ENCODE results near the gene GATAD2A. TPM values are rescaled to one million over a fixed set of nuclear protein-coding genes. Genes with fewer than 3 reads are reported as not detected.

Gene GATAD2A
- polyA plus RNA-seq, 1 experiment, result 24.2 TPM

GRCh38 chr19:19490214-19490968 lies 84.9 kb downstream of the GATAD2A start:
- no peaks in the 10 kb centered on the region for H3K27me3 ChIP-seq (ENCODE audit: control insufficient read depth, insufficient read depth, low read length)
- CTCF ChIA-PET, result interaction anchor here (0.6 to 12.3 kb wide), 37 partner anchors 9 to 344 kb away, joined by 3 to 189 read pairs (median 4); partner anchors contain the start of gene GATAD2A
- no peak overlapping the region for H3K4me3 ChIP-seq (ENCODE audit: low read depth, low read length)
- peak; percentile 39 for DNase-seq (ENCODE audit: low read depth)
- TF ChIP-seq CTCF (IDR thresholded peaks at IDR 0.05; ENCODE audit: insufficient read depth, low read depth, low read length), result peak; percentile 83
- POLR2A ChIA-PET, result interaction anchor here (1.1 kb wide), 1 partner anchor 125 kb away, joined by 5 read pairs; no protein-coding TSS in a partner anchor
- peaks cover 15% of the 10 kb centered on the region for H3K36me3 ChIP-seq (ENCODE audit: control insufficient read depth, insufficient read depth, low read length)

DNA sequence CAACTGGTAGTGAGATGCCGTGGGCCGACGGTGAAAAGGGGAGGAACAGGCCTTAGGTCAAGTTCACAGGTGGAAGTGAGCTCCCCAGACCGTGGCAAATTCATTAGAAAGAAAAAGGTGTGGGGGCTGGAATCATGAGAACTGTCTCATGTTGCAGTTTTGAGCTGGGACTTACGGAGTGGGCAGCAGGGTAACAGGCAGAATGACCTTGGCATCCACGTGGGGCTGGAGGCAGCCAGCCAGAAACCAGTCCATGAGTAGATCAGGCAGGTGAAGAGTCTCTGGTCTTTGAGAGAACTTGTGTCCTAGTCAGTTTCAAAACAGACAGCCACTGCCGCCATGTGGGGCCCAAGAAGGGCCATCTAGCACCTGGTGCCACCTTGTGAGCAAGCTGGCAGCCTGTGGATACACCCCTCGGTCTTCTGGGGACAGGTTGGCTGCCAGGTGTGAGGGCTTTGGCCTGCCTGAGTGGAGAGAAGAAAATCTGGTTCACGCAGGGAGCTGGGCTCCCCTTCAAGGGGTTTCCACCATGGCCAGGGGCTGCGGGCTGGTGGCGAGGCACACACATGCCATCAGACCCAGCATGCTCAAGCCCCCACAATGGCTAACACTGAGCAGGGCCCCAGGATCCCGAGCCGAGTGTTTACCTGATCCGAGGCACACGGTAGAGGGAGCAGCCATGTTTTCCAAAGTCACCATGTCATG lies 86.0 kb downstream of the GATAD2A start:
- no peak overlapping the region for H3K4me3 ChIP-seq (ENCODE audit: low read depth, low read length)
- H3K36me3 ChIP-seq (ENCODE audit: control insufficient read depth, insufficient read depth, low read length), result peaks cover 25% of the 10 kb centered on the region
- ChIA-PET CTCF (interaction anchor here (0.6 to 12.3 kb wide), 20 partner anchors 8 to 345 kb away, joined by 3 to 189 read pairs (median 7); no protein-coding TSS in a partner anchor), POLR2A (no interaction called here)
- H3K27me3 ChIP-seq (ENCODE audit: control insufficient read depth, insufficient read depth, low read length), result no peaks in the 10 kb centered on the region
- DNase-seq (ENCODE audit: low read depth), result no peak
- TF ChIP-seq CTCF (IDR thresholded peaks at IDR 0.05; ENCODE audit: insufficient read depth, low read depth, low read length), result no peak

DNA sequence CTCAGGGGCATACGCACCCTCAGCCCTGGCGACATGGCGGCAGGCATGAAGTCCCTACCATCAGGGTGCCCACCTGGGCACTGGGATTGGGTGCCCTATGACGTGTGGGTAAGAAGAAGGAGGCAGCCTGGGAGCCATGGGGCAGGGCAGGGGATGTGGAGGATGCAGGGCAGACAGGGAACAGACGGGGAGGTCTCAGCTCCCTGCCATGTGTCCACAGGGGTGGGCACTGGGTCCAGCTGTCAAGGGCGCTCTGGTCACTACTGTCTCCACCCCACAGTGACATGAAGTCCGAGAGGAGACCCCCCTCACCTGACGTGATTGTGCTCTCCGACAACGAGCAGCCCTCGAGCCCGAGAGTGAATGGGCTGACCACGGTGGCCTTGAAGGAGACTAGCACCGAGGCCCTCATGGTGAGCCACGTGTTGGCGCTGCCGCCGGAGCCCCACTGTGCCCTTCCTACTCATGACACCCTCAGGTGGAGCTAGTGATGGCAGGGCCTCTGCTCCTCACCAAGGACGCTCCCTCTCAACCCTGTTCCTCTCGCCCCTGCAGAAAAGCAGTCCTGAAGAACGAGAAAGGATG lies 86.6 kb downstream of the GATAD2A start:
- Histone ChIP-seq H3K36me3 (ENCODE audit: control insufficient read depth, insufficient read depth, low read length) (peaks cover 25% of the 10 kb centered on the region), H3K4me3 (ENCODE audit: low read depth, low read length) (no peak overlapping the region), H3K27me3 (ENCODE audit: control insufficient read depth, insufficient read depth, low read length) (no peaks in the 10 kb centered on the region)
- ChIA-PET CTCF (interaction anchor here (0.7 to 12.3 kb wide), 5 partner anchors 9 to 128 kb away, joined by 3 to 189 read pairs (median 10); no protein-coding TSS in a partner anchor), POLR2A (no interaction called here)
- DNase-seq (ENCODE audit: low read depth), result no peak
- TF ChIP-seq CTCF (IDR thresholded peaks at IDR 0.05; ENCODE audit: insufficient read depth, low read depth, low read length), result no peak

DNA sequence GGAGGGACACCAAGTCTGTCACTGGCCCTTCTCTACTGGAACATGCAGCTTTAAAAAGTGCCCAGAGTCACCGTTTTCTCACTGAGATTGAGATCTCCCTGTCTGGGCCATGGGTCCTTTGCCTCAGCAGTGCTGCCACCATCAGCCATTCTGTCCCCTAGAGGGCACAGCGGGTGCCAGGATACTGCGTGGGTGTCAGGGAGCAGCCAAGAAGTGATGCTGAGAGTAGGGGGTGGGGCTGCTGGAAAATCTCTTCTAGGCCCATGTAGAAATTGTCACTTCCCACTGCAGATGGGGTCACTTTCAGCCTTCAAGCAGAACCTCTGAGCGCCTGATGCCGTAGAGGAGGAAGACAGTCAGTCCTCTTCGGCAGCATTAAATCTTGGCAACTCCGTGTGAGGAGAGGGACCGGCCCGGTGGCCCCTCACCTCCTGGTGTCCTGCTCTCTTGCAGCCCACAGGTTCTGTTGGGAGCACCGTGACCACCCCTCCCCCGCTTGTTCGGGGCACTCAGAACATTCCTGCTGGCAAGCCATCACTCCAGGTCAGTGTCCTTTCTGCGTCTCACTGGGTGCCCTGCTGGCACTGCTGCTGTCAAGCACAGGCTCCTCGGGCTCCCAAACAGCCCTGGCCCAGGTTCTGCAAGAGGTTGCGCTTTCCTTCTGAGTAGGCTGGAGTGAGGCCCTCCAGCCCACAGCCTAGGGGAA lies 88.5 kb downstream of the GATAD2A start:
- ChIA-PET POLR2A (no interaction called here), CTCF (interaction anchor here (0.5 to 12.3 kb wide), 2 partner anchors 129 to 195 kb away, joined by 4 to 189 read pairs; no protein-coding TSS in a partner anchor)
- no peak for TF ChIP-seq CTCF (IDR thresholded peaks at IDR 0.05; ENCODE audit: insufficient read depth, low read depth, low read length)
- Histone ChIP-seq H3K27me3 (ENCODE audit: control insufficient read depth, insufficient read depth, low read length) (no peaks in the 10 kb centered on the region), H3K4me3 (ENCODE audit: low read depth, low read length) (no peak overlapping the region), H3K36me3 (ENCODE audit: control insufficient read depth, insufficient read depth, low read length) (peaks cover 32% of the 10 kb centered on the region)
- no peak for DNase-seq (ENCODE audit: low read depth)
